22Rv1 (cell line): ENCODE data around the gene IL4R.

Experiments
- H3K27ac ChIP-seq: fragments of 450-650 bp; 2 replicates; pipeline ENCODE4 v1.5.1; 2017
- CTCF ChIP-seq: fragments of 450-650 bp; IDR thresholded peaks from 2 replicates; pipeline ENCODE4 v1.5.1; 2017; ENCODE audit warnings: mild to moderate bottlenecking
- ZFX ChIP-seq: fragments of 450-650 bp; IDR thresholded peaks from 2 replicates; pipeline ENCODE4 v1.6.1; 2017; ENCODE audit warnings: antibody characterized with exemption, borderline replicate concordance

Gene IL4R

GRCh38 chr16:27303256-27304100 lies 10.3 kb upstream of the IL4R start:
- no peak for TF ChIP-seq ZFX
- TF ChIP-seq CTCF = no peak
- H3K27ac ChIP-seq = no peak overlapping the region

- no peak overlapping the region for H3K27ac ChIP-seq
- no peak for TF ChIP-seq CTCF
- TF ChIP-seq ZFX = no peak
Measured at GRCh38 chr16:27304102-27304501, 9.7 kb upstream of the IL4R start.

- TF ChIP-seq ZFX = no peak
- no peak for TF ChIP-seq CTCF
- no peak overlapping the region for H3K27ac ChIP-seq
Measured at GRCh38 chr16:27304881-27305745, 8.7 kb upstream of the IL4R start.

GRCh38 chr16:27305839-27306442 lies 7.8 kb upstream of the IL4R start:
- no peak for TF ChIP-seq ZFX
- no peak for TF ChIP-seq CTCF
- no peak overlapping the region for H3K27ac ChIP-seq

GRCh38 chr16:27308792-27309191 lies 5.0 kb upstream of the IL4R start:
- H3K27ac ChIP-seq = no peak overlapping the region
- TF ChIP-seq ZFX = no peak

GRCh38 chr16:27310576-27311447 lies 3.0 kb upstream of the IL4R start:
- no peak overlapping the region for H3K27ac ChIP-seq
- TF ChIP-seq ZFX = no peak
- TF ChIP-seq CTCF = no peak

GRCh38 chr16:27311448-27311830 lies 2.3 kb upstream of the IL4R start:
- H3K27ac ChIP-seq = no peak overlapping the region
- TF ChIP-seq CTCF = no peak
- TF ChIP-seq ZFX = no peak
